PC-9 (cell line): ENCODE results near the gene GFOD2.

Experiments used
- EZH2 ChIP-seq: fragments of 200-600 bp; sonication (generic); IDR thresholded peaks from 2 replicates; pipeline ENCODE4 v1.8.0; 2017; ENCODE audit warnings: antibody characterized with exemption, low read depth
- TF ChIP-seq, protein P1 (sequence below): fragments of 200-600 bp; sonication (generic); conservative IDR thresholded peaks from 2 replicates; pipeline ENCODE4 v1.6.1; 2017; ENCODE audit warnings: mixed run types, antibody characterized with exemption, mild to moderate bottlenecking, moderate library complexity

DNA sequence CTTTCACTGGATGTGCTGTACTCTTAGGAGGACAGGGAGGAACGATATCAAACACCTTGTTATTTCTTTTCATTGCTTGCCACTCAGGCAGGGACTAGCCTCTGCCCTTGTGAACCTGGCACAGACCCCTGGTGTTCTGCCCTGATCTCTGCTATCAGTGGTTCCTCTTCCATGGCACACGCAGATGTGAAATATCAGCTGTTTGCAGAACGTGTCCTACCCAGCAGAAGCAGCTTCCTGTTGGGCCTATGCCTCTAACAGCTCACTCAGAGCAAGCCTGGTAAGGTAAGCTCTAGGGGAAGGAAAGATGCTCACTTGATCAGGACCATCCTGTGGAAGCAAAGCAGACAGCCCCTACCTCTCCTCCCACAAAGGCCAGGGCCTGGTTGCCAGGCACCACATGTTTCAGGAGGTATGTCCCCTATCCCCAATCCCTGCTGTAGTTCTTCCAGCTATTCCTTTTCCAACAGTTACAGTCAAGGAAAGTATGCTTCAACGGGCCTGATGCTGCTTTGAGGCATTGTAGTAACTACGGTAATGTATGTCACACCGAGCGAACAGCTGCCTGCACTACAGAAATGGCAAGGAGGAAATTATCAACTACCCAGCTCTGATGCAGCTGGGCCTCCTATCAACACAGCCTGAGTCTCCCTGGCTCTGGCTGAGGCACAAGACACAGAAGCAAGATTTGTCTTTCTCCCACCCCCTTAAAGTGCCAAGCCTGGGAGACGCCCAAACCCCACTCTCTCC lies 41.3 kb upstream of the GFOD2 start:
- TF ChIP-seq, protein P1, sequence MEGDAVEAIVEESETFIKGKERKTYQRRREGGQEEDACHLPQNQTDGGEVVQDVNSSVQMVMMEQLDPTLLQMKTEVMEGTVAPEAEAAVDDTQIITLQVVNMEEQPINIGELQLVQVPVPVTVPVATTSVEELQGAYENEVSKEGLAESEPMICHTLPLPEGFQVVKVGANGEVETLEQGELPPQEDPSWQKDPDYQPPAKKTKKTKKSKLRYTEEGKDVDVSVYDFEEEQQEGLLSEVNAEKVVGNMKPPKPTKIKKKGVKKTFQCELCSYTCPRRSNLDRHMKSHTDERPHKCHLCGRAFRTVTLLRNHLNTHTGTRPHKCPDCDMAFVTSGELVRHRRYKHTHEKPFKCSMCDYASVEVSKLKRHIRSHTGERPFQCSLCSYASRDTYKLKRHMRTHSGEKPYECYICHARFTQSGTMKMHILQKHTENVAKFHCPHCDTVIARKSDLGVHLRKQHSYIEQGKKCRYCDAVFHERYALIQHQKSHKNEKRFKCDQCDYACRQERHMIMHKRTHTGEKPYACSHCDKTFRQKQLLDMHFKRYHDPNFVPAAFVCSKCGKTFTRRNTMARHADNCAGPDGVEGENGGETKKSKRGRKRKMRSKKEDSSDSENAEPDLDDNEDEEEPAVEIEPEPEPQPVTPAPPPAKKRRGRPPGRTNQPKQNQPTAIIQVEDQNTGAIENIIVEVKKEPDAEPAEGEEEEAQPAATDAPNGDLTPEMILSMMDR: no peak
- no peak for TF ChIP-seq EZH2
